CMK (cell line): ENCODE results near the gene MBD3L1.
A peak's percentile ranks its signal among the peaks of the same experiment; 100 is the strongest.

ENCODE experiments used
- DNase-seq: peaks from one replicate; pipeline ENCODE4 v3.0.0-alpha.2; 2010; ENCODE audit warnings: low read depth

The MBD3L1 gene

DNA sequence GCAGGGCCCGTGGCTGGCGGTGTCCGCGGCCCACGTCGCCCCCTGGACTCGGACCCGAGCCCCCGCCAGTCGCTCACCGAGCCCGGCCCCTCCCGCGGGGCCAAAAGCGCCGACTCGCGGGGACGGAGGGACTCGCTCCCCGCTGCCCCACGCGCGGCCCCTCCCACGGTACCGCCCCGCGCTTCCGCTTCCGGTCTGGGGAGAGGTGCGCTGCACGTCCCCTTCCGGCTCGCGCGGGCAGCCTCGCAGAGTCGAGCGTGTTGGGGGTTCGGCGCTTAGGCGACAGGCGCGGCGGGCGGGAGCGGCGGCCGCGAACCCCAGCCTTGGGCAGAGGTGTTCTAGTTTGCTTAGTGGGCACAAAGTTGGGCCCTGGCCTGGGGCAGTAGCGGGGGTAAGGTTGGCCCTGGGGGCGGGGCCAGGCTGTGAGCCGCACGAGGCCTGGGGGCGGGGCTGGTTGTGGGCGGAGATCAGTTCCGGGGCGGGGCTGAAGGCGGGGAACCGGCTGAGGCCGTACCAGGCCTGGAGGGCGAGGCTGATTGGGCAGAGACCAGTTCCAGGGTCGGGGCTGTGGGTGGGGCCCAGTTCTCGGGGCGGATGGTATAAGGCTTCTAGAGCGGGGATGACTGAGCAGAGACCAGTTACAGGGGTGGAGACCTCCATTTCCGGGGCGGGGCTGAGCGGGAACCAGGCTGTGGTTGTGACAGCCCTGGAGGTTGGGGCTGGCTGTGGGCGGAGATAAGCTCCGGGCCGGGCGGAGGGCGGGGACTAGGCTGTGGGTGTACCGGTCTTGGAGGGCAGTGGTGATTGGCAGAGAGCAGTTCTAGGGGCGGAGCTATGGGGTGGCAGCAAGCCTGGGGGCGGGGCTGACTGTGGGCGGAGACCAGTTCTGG, at the start of gene MBD3L1, which contains the start of gene ZNF558:
TSS of gene MBD3L1 (plus strand) at position 246 of the 890 bp plus-strand sequence. CDS start 10,302 bp downstream, outside the sequence.
TSS of gene ZNF558 (minus strand) at position 173 of the 890 bp plus-strand sequence. CDS start 9,645 bp downstream, outside the sequence.
- peak; percentile 98 for DNase-seq

DNA sequence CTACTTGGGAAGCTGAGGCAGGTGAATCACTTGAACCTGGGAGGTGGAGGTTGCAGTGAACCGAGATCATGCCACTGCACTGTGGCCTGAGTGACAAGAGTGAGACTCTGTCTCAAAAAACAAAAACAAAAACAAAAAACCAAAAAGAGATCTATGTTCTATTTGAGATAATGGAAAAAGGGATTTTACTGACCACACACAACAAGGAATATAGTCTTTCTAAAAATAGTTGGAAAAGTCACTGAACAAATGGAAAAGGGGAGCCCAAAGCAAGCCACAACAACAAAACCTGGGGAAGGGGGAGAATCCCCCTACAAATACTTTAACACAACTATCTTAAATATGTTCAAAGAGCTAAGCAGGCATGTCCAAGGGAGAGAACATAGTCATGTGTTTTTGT, 37.4 kb upstream of the MBD3L1 start:
- no peak for DNase-seq

DNA sequence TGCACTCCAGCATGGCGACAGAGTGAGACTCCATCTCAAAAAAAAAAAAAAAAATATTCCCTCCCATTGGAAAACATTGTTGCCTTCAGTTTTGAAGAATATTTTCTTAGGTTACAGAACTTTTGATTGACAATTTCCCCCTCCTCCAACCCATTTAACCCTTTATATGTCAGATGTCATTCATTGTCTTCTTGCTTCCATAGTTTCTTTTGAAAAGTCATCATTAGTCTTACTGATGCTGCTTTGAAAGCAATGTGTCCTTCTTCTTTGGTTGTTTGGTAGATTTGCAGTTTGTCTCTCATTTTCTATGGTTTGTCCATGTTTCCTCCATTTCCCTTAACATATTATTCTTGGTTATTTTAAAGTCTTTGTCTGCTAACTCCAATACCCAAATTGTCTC, 25.5 kb upstream of the MBD3L1 start:
- DNase-seq: no peak

DNA sequence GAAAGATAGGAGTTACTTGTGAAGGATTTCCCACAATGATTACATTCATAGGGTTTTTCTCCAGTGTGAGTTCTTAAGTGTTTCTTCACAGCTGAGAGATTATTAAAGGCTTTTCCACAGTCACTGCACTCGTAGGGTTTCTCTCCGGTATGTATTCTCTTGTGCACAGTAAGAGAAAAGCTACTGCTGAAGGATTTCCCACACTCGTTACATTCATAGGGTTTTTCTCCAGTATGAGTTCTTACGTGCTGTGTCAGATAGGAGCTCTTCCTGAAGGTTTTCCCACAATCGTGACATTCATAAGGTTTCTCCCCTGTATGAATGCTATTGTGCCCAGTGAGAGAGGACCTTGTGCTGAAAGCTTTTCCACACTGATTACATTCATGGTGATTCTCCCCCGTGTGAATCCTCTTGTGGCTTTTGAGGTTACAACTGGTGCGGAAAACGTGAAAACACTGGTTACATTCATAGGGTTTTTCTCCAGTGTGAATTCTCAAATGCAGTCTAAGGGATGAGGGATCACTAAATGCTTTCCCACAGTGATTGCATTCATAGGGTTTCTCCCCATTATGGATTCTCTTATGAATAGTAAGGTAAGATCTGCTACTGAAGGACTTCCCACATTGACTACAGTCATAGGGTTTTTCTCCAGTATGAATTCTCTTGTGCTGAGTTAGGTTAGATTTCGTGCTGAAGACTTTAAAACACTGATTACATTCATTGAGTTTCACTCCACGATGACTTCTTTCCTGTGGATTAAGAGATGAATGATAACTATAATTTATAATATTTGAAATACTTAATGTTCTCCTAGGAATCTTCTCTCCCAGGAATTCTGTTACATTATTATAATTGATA, 20.6 kb upstream of the MBD3L1 start:
- DNase-seq: no peak

DNA sequence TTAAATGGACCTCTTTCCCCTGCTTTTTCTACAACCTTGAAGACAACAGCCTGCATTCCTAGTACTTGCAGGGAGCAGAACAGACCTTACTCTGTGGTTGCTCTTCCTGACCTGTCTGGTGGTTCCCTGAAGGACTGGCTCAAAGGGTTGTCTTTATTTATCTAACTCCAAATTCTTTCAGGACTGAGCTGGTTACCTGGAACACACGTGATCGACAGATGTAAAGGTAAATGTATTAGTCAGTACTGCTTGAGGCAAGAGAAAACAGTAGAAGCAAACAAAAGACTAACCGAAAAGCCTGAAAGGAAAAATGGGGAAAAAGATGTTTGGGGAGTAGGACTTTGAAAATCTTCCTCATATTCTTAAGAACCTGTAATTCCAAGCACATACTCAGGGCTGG, 18.0 kb upstream of the MBD3L1 start:
- DNase-seq: no peak

DNA sequence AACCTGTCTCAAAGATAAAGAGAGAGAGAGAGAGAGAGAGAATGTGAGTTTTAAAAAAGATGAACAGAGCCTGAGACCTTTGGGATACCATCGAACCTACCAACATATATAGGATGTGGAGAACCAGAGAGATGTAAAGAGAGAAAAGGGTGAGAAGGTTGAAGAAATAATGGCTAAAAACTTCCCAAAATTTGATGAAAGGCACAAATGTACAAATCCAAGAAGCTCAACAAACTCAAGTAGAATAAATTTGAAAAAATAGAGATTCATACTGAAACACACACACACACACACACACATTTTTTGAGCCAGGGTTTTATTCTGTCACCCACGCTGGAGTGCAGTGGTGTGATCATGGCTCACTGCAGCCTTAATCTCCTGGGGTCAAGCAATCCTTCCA, 16.4 kb upstream of the MBD3L1 start:
- no peak for DNase-seq

DNA sequence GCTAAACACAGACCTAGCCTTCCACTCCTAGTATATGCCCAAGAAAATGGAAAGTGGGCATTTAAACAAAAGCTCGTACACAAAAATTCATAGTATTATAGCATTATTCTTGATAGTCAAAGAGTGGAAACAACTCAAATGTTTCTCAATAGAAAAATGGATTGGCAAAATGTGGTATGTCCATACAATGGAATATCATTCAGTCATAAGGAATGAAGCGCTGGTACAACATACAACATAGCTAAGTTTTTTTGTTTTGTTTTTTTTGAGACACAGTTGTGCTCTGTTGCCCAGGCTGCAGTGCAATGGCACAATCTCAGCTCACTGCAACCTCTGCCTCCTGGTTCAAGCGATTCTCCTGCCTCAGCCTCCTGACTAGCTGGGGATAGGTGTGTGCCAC, 11.9 kb upstream of the MBD3L1 start:
- DNase-seq: no peak

DNA sequence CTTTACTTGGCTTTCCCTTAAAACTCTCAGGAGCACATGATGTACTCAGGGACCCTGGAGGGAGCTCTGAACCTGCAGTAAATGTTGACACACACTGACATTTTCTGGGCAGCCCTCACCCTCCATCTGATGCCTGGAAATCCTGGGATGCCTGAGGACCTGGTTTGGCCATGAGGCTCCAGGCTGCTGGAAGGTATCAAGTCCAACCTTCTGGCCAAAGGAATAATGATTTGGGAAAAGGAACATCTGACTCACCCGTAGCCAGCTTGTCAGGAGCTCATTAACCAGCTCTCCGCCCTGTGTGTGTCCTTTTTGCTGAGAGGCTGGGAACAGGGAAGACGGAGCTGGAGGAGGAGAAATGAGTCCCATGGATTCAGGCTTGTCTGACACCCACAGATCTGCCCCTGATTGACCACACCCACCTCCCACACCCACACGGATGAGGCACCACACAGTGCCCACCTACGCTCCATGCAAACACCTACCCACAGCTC, 10.4 kb upstream of the MBD3L1 start:
- DNase-seq: no peak

DNA sequence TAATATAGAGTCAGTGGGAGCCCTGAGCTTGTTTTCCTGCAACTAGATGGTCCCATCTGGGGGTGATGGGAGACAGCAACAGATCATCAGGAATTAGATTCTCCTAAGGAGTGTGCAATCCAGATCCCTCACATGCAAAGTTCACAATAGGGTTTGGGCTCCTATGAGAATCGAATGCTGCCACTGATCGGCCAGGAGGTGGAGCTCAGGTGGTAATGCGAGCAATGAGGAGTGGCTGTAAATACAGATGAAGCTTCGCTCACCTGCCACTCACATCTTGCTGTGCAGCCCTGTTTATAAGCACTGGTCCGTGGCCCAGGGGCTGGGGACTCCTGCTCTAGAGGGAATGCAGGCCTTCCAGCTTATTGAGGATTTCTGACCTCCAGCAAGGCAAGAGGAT, 5.8 kb upstream of the MBD3L1 start:
- no peak for DNase-seq

DNA sequence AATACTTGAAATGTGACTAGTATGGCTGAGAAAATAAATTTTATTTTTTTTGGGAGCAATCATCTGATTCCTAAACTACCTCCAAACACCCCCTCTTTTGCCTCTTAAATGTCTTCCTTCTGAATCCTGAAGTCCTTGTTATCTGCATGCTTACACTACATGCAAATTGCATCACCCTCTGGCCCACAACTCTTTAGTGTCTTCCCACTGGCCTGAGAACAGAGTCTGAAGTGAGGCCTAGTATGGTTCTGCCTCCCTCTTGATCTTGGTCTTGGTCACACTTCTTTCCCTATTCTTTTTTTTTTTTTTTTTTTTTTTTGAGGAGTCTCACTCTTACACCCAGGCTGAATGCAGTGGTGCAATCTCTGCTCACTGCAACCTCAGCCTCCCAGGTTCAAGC, 4.9 kb upstream of the MBD3L1 start:
- no peak for DNase-seq

DNA sequence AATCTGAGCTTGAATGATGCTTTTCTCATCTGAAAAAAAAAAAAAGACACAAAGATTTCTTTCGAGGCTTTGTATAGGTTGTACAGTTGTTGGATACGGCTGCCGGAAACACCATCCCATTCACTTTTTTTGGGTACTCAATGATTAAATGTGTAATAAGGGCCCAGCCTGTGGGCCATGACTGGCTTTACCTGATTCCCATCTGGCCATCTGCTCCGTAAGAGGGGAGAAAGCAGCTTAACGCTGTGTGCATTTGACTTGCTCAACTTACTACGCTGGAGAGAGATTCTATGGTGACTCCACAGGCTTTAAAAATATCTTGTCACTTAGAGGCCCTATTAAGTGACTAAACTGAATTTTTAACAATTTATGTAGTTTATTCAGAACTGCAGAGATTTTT, 804 bp upstream of the MBD3L1 start:
- DNase-seq: no peak

DNA sequence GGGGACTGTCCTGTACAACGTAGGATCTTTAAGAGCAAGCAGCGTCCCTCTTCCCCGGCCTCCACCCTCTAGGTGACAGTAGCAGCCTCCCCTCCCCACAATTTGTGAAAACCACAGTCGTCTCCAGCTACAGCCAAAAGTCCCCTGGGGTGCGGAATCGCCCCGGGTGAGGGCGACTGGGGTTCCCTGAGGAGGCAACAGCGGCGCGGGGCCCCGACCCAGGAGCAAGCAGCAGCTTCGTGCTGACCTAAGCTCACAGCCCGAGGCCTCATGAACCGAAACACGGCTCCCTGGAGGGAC, 395 bp upstream of the MBD3L1 start:
- DNase-seq: no peak

DNA sequence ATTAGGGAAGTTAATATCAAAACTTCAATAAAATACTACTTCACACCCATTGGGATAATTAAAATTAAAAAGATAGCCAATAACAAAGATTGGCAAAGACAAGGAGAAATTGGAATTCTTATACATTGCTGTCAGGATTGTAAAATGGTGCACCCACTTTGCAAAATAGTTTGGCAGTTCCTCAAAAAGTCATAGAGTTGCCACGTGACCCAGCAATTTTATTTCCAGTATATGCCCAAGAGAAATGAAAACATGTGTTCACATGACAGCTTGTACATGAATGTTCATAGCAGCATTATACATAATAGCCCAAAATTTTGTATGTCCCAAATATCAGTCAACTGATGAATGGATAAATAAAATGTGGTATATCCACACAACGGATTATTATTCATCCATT, 3.3 kb downstream of the MBD3L1 start:
- no peak for DNase-seq

DNA sequence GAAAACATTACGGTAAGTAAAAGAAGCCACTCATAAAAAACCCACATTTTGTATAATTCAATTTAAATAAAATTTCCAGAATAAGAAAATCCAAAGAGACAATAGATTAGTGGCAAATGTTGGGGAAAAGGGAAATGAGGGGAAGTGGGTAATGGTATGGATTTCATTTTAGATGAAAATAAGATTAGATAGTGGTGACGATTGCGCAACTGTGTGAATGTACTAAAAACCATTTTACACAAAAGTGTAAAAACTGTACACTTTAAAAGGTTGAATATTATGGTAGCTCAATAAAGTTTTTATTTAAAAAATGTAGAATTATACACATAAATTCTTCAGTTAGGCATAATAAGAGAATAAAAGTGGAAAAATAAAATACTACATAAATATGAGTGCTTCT, 3.7 kb downstream of the MBD3L1 start:
- DNase-seq: no peak

DNA sequence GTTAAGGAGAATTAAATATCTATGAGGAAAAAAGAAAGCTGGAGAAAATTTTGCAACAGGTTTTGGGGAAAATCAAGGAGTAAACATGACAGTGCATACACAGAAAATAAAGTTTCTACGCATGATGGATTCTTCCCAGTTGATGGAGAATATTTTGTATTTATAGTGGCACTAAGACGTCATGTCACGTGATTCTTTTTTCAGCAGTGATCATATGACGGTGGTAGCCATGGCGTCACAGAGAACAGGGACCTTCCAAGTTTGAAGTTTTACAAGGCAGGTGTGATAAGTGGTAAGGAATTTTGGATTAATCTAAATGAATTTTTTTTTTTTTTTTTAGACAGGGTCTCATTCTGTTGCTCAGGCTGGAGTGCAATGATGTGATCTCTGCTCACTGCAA, 8.5 kb downstream of the MBD3L1 start:
- no peak for DNase-seq

DNA sequence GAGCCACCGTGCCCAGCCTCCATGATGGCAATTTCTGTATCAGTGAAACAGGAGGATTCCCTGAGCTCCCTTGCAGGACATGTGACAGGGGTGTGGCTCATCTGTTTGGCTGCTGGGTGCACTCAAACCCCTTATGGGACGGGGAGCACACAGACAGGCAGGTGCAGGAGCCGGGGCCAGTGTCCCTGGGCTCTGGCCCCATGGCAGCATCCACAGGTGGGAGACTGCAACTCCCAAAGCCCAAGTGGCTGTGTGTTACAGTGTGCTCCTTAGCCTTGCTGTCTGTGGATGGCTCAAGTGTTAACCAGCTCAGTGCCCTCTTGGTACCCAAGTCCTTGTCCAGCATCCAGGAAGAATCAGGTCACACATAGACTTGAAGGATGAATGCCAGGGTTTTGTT, 14.6 kb downstream of the MBD3L1 start:
- no peak for DNase-seq

DNA sequence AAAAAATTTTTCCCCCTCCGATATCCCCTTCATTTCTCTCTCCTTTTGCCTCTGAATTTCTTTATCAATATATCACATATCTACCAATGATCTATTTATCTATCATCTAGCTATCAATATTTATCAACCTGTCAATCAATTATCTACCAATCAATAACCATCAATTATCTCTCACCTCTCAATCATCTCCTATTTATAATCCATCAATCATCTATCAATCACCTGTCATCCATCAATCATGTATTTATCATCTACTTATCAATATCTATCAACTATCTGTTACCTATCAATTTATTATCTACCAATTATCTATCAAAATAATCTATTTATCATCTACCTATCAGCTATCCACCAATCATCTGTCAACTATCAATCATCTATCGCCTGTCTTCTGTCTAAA, 17.1 kb downstream of the MBD3L1 start:
- no peak for DNase-seq

DNA sequence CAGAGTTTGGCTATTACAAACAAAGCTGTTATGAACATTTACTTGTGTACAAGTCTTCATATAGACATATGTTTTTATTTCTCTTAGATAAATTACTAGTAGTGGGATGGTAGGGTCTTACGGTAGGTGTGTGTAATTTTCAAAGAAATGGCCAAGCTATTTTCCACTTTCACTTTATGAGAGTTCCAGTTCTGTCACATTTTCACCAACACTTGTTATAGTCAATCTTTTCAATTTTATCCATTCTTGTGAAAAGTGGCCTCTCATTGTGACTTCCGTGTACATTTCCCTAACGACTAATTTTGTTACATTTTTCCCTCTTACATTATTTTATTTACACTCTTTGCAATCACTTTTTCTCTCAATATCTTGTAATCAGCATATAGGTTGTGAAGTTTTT, 18.3 kb downstream of the MBD3L1 start:
- no peak for DNase-seq

DNA sequence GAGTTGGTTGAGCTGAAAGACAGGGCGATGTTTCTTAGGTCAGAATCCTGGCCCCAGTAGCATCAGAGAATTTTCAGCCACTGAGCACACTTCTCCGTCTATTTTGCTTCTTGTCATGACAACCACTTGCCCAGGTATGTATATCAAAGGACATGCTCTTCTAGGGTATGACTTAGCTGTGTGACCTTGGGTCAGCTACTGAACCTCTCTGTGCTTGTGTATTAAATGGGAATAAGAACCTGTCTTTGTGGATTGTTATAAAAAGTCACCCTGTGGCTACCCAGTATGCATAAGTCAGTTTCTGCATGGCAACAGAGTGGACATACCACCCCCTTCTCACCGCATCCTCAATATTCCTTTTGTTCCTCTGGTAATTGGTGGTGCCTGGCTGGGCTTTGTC, 26.1 kb downstream of the MBD3L1 start:
- no peak for DNase-seq

DNA sequence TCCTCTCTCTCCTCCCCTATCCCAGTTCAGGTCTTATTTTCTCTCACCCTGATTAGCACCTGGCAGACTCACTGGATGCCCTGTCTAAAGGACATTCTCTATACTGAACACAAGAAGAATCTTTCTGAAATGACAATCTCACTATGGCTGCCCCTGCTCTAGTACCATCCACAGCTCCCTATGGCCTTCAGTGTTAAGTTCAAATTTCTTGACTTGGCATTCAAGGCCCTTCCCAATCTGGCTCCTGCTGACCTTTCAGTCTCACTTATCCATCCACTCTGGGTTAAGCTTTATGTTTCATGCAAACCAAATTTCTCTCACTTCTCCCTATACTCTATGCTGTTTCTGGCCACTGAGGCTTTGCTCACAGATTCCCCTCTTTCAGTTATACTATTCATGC, 34.2 kb downstream of the MBD3L1 start:
- DNase-seq: no peak

DNA sequence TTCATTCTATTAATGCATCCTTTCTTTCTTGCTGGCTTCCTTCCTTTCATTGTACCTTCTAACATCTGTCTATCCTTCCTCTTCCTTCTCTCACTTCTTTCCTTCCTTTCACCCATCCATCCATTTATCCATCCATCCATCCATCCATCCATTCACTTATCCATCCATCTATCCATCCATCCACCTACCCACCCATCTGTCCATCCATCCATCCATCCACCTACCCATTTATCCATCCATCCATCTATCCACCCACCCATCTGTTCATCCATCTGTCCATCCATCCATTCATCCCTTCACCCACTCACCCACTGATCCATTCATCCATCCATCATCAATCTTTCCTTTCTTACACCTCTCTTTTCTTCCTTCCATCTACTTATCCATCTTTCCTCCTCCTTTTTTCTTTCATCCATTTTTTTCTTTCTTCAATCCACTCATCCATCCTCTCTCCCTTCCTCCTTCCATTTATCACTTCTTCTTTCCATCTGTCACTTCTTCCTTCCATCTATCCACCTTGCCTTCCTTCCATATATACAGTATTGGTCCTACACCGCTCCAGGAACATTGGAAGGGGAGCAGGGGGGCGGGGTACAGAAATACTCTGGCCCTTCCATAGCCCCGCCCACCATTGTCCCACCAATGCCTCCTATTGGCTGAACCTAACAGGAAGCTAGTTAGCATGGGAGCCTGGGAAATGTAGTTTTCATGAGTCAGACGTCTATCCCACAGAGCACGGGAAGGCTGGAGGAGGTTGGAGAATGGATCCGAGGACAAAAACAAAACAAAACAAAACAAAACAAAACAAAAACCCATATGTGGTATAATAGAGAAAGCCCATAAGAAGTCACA, 45.9 kb downstream of the MBD3L1 start:
- DNase-seq: no peak

DNA sequence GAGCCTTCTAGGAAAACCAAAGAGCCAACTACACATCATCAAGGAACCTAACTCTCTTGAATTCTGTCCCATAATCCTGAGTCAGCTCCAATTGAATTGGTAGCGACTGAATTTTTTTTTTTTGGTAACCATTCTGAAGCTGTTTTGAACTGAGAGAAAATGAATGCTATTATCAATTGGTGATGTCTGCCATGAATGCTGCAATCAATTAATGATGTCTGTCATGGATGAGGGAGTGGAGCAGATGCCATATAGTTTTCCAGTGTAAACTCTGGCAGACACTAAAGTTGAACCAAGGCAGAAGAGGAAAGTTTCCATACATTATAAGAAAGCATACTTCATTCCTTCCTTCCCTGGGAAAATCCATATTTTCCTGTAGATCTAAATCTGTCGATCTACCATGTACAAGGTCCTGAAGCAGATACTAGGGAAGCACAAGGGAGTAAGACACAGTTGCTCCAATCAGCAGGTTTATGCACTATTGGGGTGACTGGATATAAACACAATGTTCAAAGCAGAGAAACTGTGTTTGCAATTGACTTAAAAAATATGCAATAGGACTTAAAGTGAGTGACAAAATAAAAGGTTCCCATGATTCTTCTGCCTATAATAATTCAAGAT, 48.8 kb downstream of the MBD3L1 start:
- no peak for DNase-seq
